RWPE2 (cell line): ENCODE measurements around the gene PCDH11Y.
"Not testable (repeated sequence)": the region's sequence is repeated elsewhere in the genome, so short reads cannot be mapped to it uniquely, and the experiment has no call there.

Source experiments
- ATAC-seq: fragments of 200-7000 bp; cut with Tn5 transposase; 3 replicates; pipeline ENCODE4 v1.9.1; 2021; ENCODE audit warnings: low read depth
- DNase-seq: peaks from one replicate; pipeline ENCODE4 v3.0.0-alpha.2; 2020; ENCODE audit warnings: low spot score
- H3K27ac ChIP-seq: fragments of 450-650 bp; 2 replicates; pipeline ENCODE4 v1.5.1; 2017; ENCODE audit warnings: mild to moderate bottlenecking; ENCODE audit not compliant: poor library complexity, severe bottlenecking
- H3K27me3 ChIP-seq: fragments of 250-450 bp; sonication (Bioruptor Pico); 2 replicates; pipeline ENCODE4 v1.5.1; 2021; ENCODE audit warnings: mild to moderate bottlenecking, moderate library complexity; ENCODE audit not compliant: insufficient read depth, poor library complexity, severe bottlenecking
- H3K36me3 ChIP-seq: fragments of 250-450 bp; sonication (Bioruptor Pico); 2 replicates; pipeline ENCODE4 v1.5.1; 2020; ENCODE audit warnings: low read depth, mild to moderate bottlenecking, moderate library complexity
- H3K4me1 ChIP-seq: fragments of 250-450 bp; sonication (Bioruptor Pico); 2 replicates; pipeline ENCODE4 v1.5.1; 2021; ENCODE audit warnings: mild to moderate bottlenecking, moderate library complexity; ENCODE audit not compliant: insufficient read depth, poor library complexity, severe bottlenecking
- H3K4me3 ChIP-seq: fragments of 250-450 bp; sonication (Bioruptor Pico); 2 replicates; pipeline ENCODE4 v1.5.1; 2021; ENCODE audit warnings: mild to moderate bottlenecking, moderate library complexity; ENCODE audit not compliant: severe bottlenecking
- H3K9me3 ChIP-seq: fragments of 250-450 bp; sonication (Bioruptor Pico); 2 replicates; pipeline ENCODE4 v1.5.1; 2021; ENCODE audit warnings: mild to moderate bottlenecking, moderate library complexity; ENCODE audit not compliant: severe bottlenecking
- TF ChIP-seq, protein P1 (sequence below): fragments of 450-650 bp; IDR thresholded peaks from one replicate; pipeline ENCODE4 v1.5.1; 2017; ENCODE audit warnings: mild to moderate bottlenecking, moderate library complexity; ENCODE audit not compliant: poor library complexity, severe bottlenecking

The PCDH11Y gene

DNA sequence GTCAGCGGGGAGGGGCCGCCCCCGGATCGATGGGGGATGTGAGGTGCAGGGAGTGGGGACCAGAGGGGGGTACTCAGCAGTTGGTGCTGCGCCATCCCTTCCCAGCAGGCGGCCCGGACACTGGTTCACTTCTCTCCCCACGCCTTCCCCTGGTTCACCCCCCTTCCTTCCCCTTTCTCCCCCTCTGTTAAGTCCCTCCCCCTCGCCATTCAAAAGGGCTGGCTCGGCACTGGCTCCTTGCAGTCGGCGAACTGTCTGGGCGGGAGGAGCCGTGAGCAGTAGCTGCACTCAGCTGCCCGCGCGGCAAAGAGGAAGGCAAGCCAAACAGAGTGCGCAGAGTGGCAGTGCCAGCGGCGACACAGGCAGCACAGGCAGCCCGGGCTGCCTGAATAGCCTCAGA, at the start of gene PCDH11Y:
Gene PCDH11Y, plus strand, starts transcription at position 240 of the 400 bp plus-strand sequence. CDS start 56,804 bp downstream, outside the sequence.
- not testable (repeated sequence) for H3K4me3 ChIP-seq, H3K9me3 ChIP-seq, H3K4me1 ChIP-seq, H3K27ac ChIP-seq, DNase-seq, H3K36me3 ChIP-seq
- ATAC-seq = peak; percentile 81
- H3K27me3 ChIP-seq = peaks cover 33% of the 10 kb centered on the region

GRCh38 chrY:4967894-4968293, 32.2 kb upstream of the PCDH11Y start:
- ATAC-seq, H3K4me1 ChIP-seq, H3K4me3 ChIP-seq, H3K9me3 ChIP-seq, DNase-seq, H3K27me3 ChIP-seq, H3K36me3 ChIP-seq, H3K27ac ChIP-seq: not testable (repeated sequence)

DNA sequence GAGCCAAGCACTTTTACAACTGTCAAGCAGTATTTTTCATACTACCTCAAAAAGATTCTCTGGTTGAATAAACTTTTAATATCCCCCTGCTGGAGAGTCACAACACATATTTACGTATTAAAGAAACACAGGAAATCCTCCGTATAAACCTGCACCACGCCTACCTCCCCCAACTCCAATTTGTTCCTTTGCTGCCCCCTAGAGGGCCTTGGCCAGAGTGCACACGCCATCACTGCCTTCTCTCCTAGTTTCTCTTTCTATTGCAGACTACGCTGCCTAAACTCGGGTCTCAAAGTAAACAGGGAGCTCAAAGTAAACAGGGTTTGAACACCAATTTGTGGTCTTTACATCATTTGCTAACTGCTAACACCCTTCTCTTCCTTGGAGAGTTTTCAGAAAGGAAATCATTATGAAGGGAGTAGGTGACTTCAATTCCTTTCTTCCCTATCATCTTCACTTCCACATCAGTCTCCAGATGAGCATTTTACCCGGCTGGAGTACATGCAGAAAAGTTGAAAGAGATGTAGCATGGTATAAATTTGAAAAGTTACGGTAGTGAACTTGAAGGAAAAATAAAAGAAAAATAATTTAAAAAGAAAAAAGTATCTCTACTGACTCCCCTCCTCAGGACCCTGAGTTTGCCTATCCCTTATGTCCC, 8.2 kb upstream of the PCDH11Y start:
- not testable (repeated sequence) for DNase-seq, H3K36me3 ChIP-seq, H3K4me3 ChIP-seq, H3K27ac ChIP-seq, H3K9me3 ChIP-seq, H3K4me1 ChIP-seq, H3K27me3 ChIP-seq
- TF ChIP-seq, protein P1, sequence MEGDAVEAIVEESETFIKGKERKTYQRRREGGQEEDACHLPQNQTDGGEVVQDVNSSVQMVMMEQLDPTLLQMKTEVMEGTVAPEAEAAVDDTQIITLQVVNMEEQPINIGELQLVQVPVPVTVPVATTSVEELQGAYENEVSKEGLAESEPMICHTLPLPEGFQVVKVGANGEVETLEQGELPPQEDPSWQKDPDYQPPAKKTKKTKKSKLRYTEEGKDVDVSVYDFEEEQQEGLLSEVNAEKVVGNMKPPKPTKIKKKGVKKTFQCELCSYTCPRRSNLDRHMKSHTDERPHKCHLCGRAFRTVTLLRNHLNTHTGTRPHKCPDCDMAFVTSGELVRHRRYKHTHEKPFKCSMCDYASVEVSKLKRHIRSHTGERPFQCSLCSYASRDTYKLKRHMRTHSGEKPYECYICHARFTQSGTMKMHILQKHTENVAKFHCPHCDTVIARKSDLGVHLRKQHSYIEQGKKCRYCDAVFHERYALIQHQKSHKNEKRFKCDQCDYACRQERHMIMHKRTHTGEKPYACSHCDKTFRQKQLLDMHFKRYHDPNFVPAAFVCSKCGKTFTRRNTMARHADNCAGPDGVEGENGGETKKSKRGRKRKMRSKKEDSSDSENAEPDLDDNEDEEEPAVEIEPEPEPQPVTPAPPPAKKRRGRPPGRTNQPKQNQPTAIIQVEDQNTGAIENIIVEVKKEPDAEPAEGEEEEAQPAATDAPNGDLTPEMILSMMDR = peak; percentile 21
- peak; percentile 94 for ATAC-seq

DNA sequence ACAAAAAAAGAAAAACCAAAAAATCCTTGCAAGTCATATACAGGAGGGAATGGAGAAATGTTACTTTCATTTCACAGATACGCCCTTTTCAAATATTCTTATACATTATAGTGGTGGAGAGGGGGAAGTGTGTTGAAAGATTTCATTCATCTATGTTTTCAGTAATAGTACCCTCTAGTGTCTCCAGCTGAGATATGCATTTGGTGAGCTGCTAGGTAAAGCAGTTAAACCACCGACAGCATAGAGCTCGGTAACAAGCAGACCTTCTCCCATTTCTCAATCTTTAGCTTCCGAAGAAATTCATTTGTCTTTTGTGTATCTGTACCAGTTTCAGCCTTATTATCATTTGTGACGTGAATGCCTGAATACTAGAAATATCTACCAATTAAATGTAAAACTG, 5.2 kb upstream of the PCDH11Y start:
- not testable (repeated sequence) for H3K27me3 ChIP-seq, H3K4me1 ChIP-seq, DNase-seq, H3K27ac ChIP-seq, H3K36me3 ChIP-seq, H3K4me3 ChIP-seq, H3K9me3 ChIP-seq
- 0 out of 3 replicates have a peak, but pooled peaks have one; percentile 53 for ATAC-seq
- TF ChIP-seq, protein P1 = peak; percentile 28

DNA sequence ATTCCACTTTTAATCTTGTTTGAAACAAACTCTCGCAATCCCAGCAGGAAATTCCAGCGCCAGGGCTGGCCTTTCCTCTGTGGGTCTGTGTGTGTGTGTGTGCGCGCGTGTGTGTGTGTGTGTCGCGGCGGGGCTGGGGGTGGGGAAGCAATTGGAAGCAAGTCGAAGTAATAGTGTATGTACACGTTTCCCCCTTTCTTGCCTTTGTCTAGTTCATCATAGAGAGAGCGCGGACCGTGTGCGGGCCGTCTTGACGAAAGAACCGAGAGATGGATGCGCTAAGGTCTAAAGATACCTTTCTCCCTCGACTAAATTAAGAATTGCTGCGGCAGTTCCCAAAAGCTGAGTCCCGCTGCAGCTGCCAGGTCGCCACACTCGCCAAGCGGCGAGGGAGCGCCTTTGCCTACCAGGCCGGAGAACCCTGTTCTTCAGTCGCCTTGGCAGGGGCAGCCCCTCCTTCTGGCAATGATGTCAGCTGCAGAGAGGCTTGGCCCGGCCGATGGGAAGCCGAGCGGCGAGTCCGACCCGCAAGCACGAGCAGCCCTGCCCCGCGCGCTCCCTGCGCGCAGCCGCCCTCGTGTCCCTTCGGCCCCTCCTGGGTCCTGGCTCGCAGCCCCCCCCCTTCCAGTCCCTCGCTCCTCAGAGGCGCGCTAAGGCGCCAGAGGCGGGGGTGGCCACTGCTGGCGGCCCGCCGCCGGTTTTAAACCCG, 2.5 kb downstream of the PCDH11Y start:
- not testable (repeated sequence) for H3K27ac ChIP-seq

DNA sequence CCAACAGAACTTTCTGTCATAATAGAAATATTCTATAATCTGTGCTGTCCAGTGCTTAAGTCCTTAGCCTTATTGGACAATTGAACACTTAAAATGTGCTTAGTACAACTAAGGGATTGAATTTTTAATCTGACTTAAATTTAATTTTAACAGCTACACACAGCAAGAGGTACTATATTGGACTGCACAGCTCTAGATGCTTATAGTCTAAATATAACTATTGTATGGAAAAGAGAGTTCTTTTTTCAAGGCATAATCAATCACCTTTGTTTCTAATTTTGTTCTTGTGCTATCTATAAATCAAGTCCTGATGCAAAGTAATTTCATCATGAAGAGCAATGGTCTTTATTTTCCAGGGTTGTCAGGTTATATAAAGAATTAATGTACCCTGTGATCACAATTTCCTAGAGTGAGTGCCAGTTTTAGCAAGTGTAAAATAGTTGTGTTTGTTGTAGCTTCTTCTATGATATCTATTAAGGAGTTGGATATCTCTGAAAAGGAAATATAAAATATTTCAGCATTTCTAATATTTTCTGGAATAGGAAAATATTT, 39.0 kb downstream of the PCDH11Y start:
- H3K4me1 ChIP-seq, ATAC-seq, H3K4me3 ChIP-seq: not testable (repeated sequence)

More for the DNA sequence above, 2.5 kb downstream of the PCDH11Y start:
- not testable (repeated sequence) for DNase-seq, H3K9me3 ChIP-seq, ATAC-seq, H3K36me3 ChIP-seq, H3K4me1 ChIP-seq, H3K4me3 ChIP-seq
- H3K27me3 ChIP-seq = peaks cover 39% of the 10 kb centered on the region

DNA sequence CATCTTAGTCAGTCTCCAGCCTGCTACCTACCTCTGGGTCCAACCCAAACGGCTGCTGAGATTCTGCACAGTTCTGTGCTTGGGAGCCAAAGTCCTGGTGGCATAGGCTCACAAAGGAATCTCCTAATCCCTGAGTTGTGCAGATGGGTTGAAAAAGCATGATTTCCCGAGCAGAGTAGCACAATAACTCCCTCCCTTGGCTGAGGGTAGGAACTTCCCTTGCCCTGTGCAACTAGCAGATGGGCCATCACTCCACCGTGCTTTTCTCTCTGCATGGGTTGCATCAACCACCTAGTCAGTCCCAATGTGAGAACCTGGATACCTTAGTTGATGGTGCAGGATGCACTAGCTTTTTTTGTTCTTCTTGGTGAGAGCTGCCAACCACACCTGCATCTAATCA, 82.9 kb downstream of the PCDH11Y start:
- not testable (repeated sequence) for H3K27me3 ChIP-seq, H3K27ac ChIP-seq, H3K36me3 ChIP-seq, H3K4me3 ChIP-seq, ATAC-seq, H3K4me1 ChIP-seq, H3K9me3 ChIP-seq, DNase-seq

More for the DNA sequence above, 39.0 kb downstream of the PCDH11Y start:
- H3K27me3 ChIP-seq, H3K27ac ChIP-seq, H3K36me3 ChIP-seq, H3K9me3 ChIP-seq, DNase-seq: not testable (repeated sequence)

- not testable (repeated sequence) for H3K27ac ChIP-seq, DNase-seq, H3K36me3 ChIP-seq, H3K4me1 ChIP-seq, ATAC-seq, H3K4me3 ChIP-seq, H3K27me3 ChIP-seq, H3K9me3 ChIP-seq
Measured at GRCh38 chrY:5182998-5183397, 182.9 kb downstream of the PCDH11Y start.

GRCh38 chrY:5215116-5215515, 215.0 kb downstream of the PCDH11Y start:
- H3K4me1 ChIP-seq, H3K9me3 ChIP-seq, DNase-seq, H3K27ac ChIP-seq, ATAC-seq, H3K4me3 ChIP-seq, H3K27me3 ChIP-seq, H3K36me3 ChIP-seq: not testable (repeated sequence)
